Measurements from ENCODE around the gene HSD17B12. TPM values are rescaled to one million over a fixed set of nuclear protein-coding genes. Genes with fewer than 3 reads are reported as not detected.

HSD17B12 gene
- total and polyA plus RNA-seq, 2 donors (not counting 3 experiments of a cell fraction or from before 2014, with no cell fraction given), result 41.5 to 96.5 TPM

- no peak overlapping the region for H3K9ac ChIP-seq (replicated peaks; ENCODE audit: extremely low read depth, insufficient read depth, low read length)
- POLR2A ChIA-PET, result no interaction called here
- H3K4me1 ChIP-seq (ENCODE audit: control insufficient read depth, extremely low read depth, insufficient read depth, low read length), result no peaks in the 10 kb centered on the region
- H3K27ac ChIP-seq (ENCODE audit: insufficient read depth, low read depth, low read length), result no peak overlapping the region
- FAIRE-seq (no peak), DNase-seq (ENCODE audit: low read depth, low spot score) (no peak)
- no peaks in the 10 kb centered on the region for H3K9me1 ChIP-seq (replicated peaks; ENCODE audit: control insufficient read depth, extremely low read depth, insufficient read depth, low read length)
- no peaks in the 10 kb centered on the region for H3K9me3 ChIP-seq (replicated peaks; ENCODE audit: control insufficient read depth, insufficient read depth, low read length)
- no peaks in the 10 kb centered on the region for H4K20me1 ChIP-seq (replicated peaks; ENCODE audit: control insufficient read depth, extremely low read depth, insufficient read depth, low read length)
- no peak overlapping the region for H3K4me2 ChIP-seq (ENCODE audit: insufficient read depth, low read length)
- no peaks in the 10 kb centered on the region for H3K79me2 ChIP-seq (ENCODE audit: control insufficient read depth, insufficient read depth, low read length)
- no peak overlapping the region for H2AFZ ChIP-seq (ENCODE audit: low read depth, low read length)
- no TSS peak for BruUV-seq (replicated peaks)
- intact Hi-C loops (cut with micrococcal nuclease), result no loop called here
- CTCF ChIA-PET, result interaction anchor here (2.3 kb wide), 1 partner anchor 21 kb away, joined by 7 read pairs; no protein-coding TSS in a partner anchor
- H3K36me3 ChIP-seq (ENCODE audit: control insufficient read depth in 2 of 2, extremely low read depth in 1 of 2, insufficient read depth in 2 of 2, low read length in 2 of 2), result no peaks in the 10 kb centered on the region
- H3K27me3 ChIP-seq (ENCODE audit: control insufficient read depth in 2 of 2, insufficient read depth in 2 of 2, low read length in 2 of 2), result peaks cover 15 to 32% of the 10 kb centered on the region in 2 experiments
- dilution Hi-C loops (cut with MboI; ENCODE audit: extremely low pct_ligation_motif_present, low sequenced_read_pairs), result no loop called here
- no peak for TF ChIP-seq FOS (IDR thresholded peaks at IDR 0.05; ENCODE audit: borderline replicate concordance, insufficient read depth, low read length)
- no peak for TF ChIP-seq EZH2 (IDR thresholded peaks at IDR 0.05; ENCODE audit: borderline replicate concordance, low read depth, low read length, severe bottlenecking)
- no peak for TF ChIP-seq MYC (IDR thresholded peaks at IDR 0.05; ENCODE audit: low read depth, low read length)
- H3K4me3 ChIP-seq (replicated peaks in 1 of 3; ENCODE audit: insufficient read depth in 1 of 3, low read depth in 1 of 3, low read length in 3 of 3), result no peak overlapping the region
These were observed 192.5 kb downstream of the HSD17B12 start for GRCh38 chr11:43872995-43873394.

GRCh38 chr11:43874078-43874477 is 193.5 kb downstream of the HSD17B12 start:
- TF ChIP-seq EZH2 (IDR thresholded peaks at IDR 0.05; ENCODE audit: borderline replicate concordance, low read depth, low read length, severe bottlenecking), result no peak
- TF ChIP-seq FOS (IDR thresholded peaks at IDR 0.05; ENCODE audit: borderline replicate concordance, insufficient read depth, low read length), result no peak
- TF ChIP-seq JUN (IDR thresholded peaks at IDR 0.05; ENCODE audit: borderline replicate concordance, insufficient read depth, insufficient read length, low read depth), result no peak
- no peak for TF ChIP-seq CTCF (IDR thresholded peaks at IDR 0.05; ENCODE audit: extremely low read depth in 1 of 2, insufficient read depth in 1 of 2, low read depth in 1 of 2, low read length in 2 of 2)
- no peak for TF ChIP-seq GATA2 (IDR thresholded peaks at IDR 0.05; ENCODE audit: insufficient read depth, insufficient read length, low read depth, low read length)
- no peak for TF ChIP-seq POLR2A (IDR thresholded peaks at IDR 0.05; ENCODE audit: low read depth, low read length)
- Histone ChIP-seq H3K36me3 (ENCODE audit: control insufficient read depth in 2 of 2, extremely low read depth in 1 of 2, insufficient read depth in 2 of 2, low read length in 2 of 2) (no peaks in the 10 kb centered on the region), H3K9me3 (replicated peaks; ENCODE audit: control insufficient read depth, insufficient read depth, low read length) (no peaks in the 10 kb centered on the region), H3K4me2 (ENCODE audit: insufficient read depth, low read length) (no peak overlapping the region), H3K9ac (replicated peaks; ENCODE audit: extremely low read depth, insufficient read depth, low read length) (no peak overlapping the region), H2AFZ (ENCODE audit: low read depth, low read length) (no peak overlapping the region), H4K20me1 (replicated peaks; ENCODE audit: control insufficient read depth, extremely low read depth, insufficient read depth, low read length) (no peaks in the 10 kb centered on the region), H3K4me3 (replicated peaks in 1 of 3; ENCODE audit: insufficient read depth in 1 of 3, low read depth in 1 of 3, low read length in 3 of 3) (no peak overlapping the region), H3K79me2 (ENCODE audit: control insufficient read depth, insufficient read depth, low read length) (no peaks in the 10 kb centered on the region), H3K27me3 (ENCODE audit: control insufficient read depth in 2 of 2, insufficient read depth in 2 of 2, low read length in 2 of 2) (peaks cover 18 to 37% of the 10 kb centered on the region in 2 experiments), H3K27ac (ENCODE audit: insufficient read depth, low read depth, low read length) (no peak overlapping the region), H3K9me1 (replicated peaks; ENCODE audit: control insufficient read depth, extremely low read depth, insufficient read depth, low read length) (no peaks in the 10 kb centered on the region), H3K4me1 (ENCODE audit: control insufficient read depth, extremely low read depth, insufficient read depth, low read length) (no peaks in the 10 kb centered on the region)
- FAIRE-seq (no peak), DNase-seq (ENCODE audit: low read depth, low spot score) (no peak)
- intact Hi-C loops (cut with micrococcal nuclease), result no loop called here
- BruUV-seq (replicated peaks), result no TSS peak
- ChIA-PET POLR2A (interaction anchor here (0.7 kb wide), 1 partner anchor 307 kb away, joined by 3 read pairs; no protein-coding TSS in a partner anchor), CTCF (interaction anchor here (1.0 kb wide), 1 partner anchor 49 kb away, joined by 3 read pairs; no protein-coding TSS in a partner anchor)
- dilution Hi-C loops (cut with MboI; ENCODE audit: extremely low pct_ligation_motif_present, low sequenced_read_pairs), result no loop called here

All from endothelial cell of umbilical vein (primary cell).